ENCODE results near the gene VTN. TPM values are rescaled to one million over a fixed set of nuclear protein-coding genes. Genes with fewer than 3 reads are reported as not detected.
A peak's percentile ranks its signal among the peaks of the same experiment; 100 is the strongest.

VTN gene
- total and polyA plus RNA-seq, 2 donors (not counting 3 experiments of a cell fraction or from before 2014, with no cell fraction given): 1.1 TPM; not detected in 1

GRCh38 chr17:28335959-28336871, 33.9 kb downstream of the VTN start:
- intact Hi-C loops (cut with micrococcal nuclease) (loop anchor here (1.0 to 5.0 kb wide), 5 partner anchors 11 to 356 kb away; partner anchors contain the start of genes NLK, POLDIP2 and TMEM97), dilution Hi-C loops (cut with MboI; ENCODE audit: extremely low pct_ligation_motif_present, low sequenced_read_pairs) (no loop called here)
- ChIA-PET POLR2A (interaction anchor here (0.8 to 2.1 kb wide), 9 partner anchors 10 to 354 kb away, joined by 3 to 34 read pairs (median 3); partner anchors contain the start of genes POLDIP2, SARM1 and TMEM97), CTCF (interaction anchor here (1.1 to 2.5 kb wide), 11 partner anchors 10 to 576 kb away, joined by 3 to 31 read pairs (median 7); partner anchors contain the start of genes LYRM9, POLDIP2 and TMEM97)
- BruUV-seq (replicated peaks): TSS peak; percentile 46
- H2AFZ ChIP-seq (ENCODE audit: low read depth, low read length): peak overlapping the region; percentile 13
- H3K4me2 ChIP-seq (ENCODE audit: insufficient read depth, low read length): peak overlapping the region; percentile 78
- H4K20me1 ChIP-seq (replicated peaks; ENCODE audit: control insufficient read depth, extremely low read depth, insufficient read depth, low read length): no peaks in the 10 kb centered on the region
- H3K27me3 ChIP-seq (ENCODE audit: control insufficient read depth in 2 of 2, insufficient read depth in 2 of 2, low read length in 2 of 2): no peaks in the 10 kb centered on the region
- H3K4me1 ChIP-seq (ENCODE audit: control insufficient read depth, extremely low read depth, insufficient read depth, low read length): peaks cover 40% of the 10 kb centered on the region
- peak overlapping the region; percentile 86 for H3K27ac ChIP-seq (ENCODE audit: insufficient read depth, low read depth, low read length)
- H3K9me1 ChIP-seq (replicated peaks; ENCODE audit: control insufficient read depth, extremely low read depth, insufficient read depth, low read length): no peaks in the 10 kb centered on the region
- DNase-seq (ENCODE audit: low read depth, low spot score) (peak; percentile 91), FAIRE-seq (no peak)
- H3K79me2 ChIP-seq (ENCODE audit: control insufficient read depth, insufficient read depth, low read length): peaks cover 55% of the 10 kb centered on the region
- H3K4me3 ChIP-seq (replicated peaks in 1 of 3; ENCODE audit: insufficient read depth in 1 of 3, low read depth in 1 of 3, low read length in 3 of 3): peak overlapping the region; percentile 75 to 95 (median 88)
- H3K36me3 ChIP-seq (ENCODE audit: control insufficient read depth in 2 of 2, extremely low read depth in 1 of 2, insufficient read depth in 2 of 2, low read length in 2 of 2): peaks cover 4 to 21% of the 10 kb centered on the region in 2 experiments
- H3K9me3 ChIP-seq (replicated peaks; ENCODE audit: control insufficient read depth, insufficient read depth, low read length): no peaks in the 10 kb centered on the region
- peak overlapping the region; percentile 98 for H3K9ac ChIP-seq (replicated peaks; ENCODE audit: extremely low read depth, insufficient read depth, low read length)
- no peak for TF ChIP-seq CTCF (IDR thresholded peaks at IDR 0.05; ENCODE audit: extremely low read depth in 1 of 2, insufficient read depth in 1 of 2, low read depth in 1 of 2, low read length in 2 of 2)
- peak; percentile 74 for TF ChIP-seq POLR2A (IDR thresholded peaks at IDR 0.05; ENCODE audit: low read depth, low read length)
- TF ChIP-seq JUN (IDR thresholded peaks at IDR 0.05; ENCODE audit: borderline replicate concordance, insufficient read depth, insufficient read length, low read depth): peak; percentile 59
- no peak for TF ChIP-seq MYC (IDR thresholded peaks at IDR 0.05; ENCODE audit: low read depth, low read length)
- TF ChIP-seq, protein P1, sequence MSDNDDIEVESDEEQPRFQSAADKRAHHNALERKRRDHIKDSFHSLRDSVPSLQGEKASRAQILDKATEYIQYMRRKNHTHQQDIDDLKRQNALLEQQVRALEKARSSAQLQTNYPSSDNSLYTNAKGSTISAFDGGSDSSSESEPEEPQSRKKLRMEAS (IDR thresholded peaks at IDR 0.05; ENCODE audit: insufficient read depth, insufficient read length): no peak
- no peak for TF ChIP-seq FOS (IDR thresholded peaks at IDR 0.05; ENCODE audit: borderline replicate concordance, insufficient read depth, low read length)

Measured in endothelial cell of umbilical vein (primary cell).